K562 (cell line): Measurements from ENCODE around the gene BRINP2. TPM values are rescaled to one million over a fixed set of nuclear protein-coding genes. Genes with fewer than 3 reads are reported as not detected.

ENCODE experiments used
- ATAC-seq: fragments of 200-7000 bp; cut with Tn5 transposase; 3 replicates; pipeline ENCODE4 v1.9.1; 2020; ENCODE audit warnings: moderate library complexity
- BruUV-seq: library from RNA; stranded (reverse); fragments of 400-500 nt; replicated peaks from 2 replicates; lab custom pipeline; 2021; lab: Mats Ljungman, UMichigan
- CTCF ChIA-PET: fragments of 300-600 bp; formaldehyde crosslinking; extraction: SDS; loops from one replicate; lab custom pipeline; 2021; ENCODE audit warnings: low intra/inter-chr PET ratio; lab: Yijun Ruan, JAX
- POLR2A ChIA-PET: fragments of 300-600, 350-650 bp; sonication (Branson Sonifier 250); formaldehyde crosslinking; extraction: SDS; loops from one replicate; lab custom pipeline; 2021; ENCODE audit warnings: antibody characterized with exemption, inconsistent platforms; lab: Yijun Ruan, JAX
- DNase-seq, 4 experiments: peaks; one replicate each; pipeline versions ENCODE4 v3.0.0 to v3.0.0-alpha.2; 2011 to 2018; ENCODE audit warnings: low spot score in 3 of 4, mixed read lengths in 3 of 4; ENCODE audit errors: extremely low read depth in 1 of 4
- FAIRE-seq: peaks from 2 replicates; lab custom pipeline; 2011; peaks lifted over from hg19 to GRCh38; lab: Jason Lieb, UNC
- H2AFZ ChIP-seq: 2 replicates; pipeline ENCODE4 v1.6.0; 2011; ENCODE audit warnings: low read depth, low read length, control low read depth, inconsistent platforms
- H3K27ac ChIP-seq: fragments of 200-600 bp; 3 replicates; pipeline ENCODE4 v1.8.0; 2011; ENCODE audit warnings: low read depth, mild to moderate bottlenecking, control low read depth, inconsistent platforms, low read length, moderate library complexity, mixed read lengths; ENCODE audit errors: extremely low read depth
- H3K27me3 ChIP-seq, 2 experiments: fragments of 300-600 bp in 1 of 2; 2 replicates in 1 of 2; 3 replicates in 1 of 2; pipeline versions ENCODE4 v1.6.0 to v1.8.0; 2011; ENCODE audit warnings: inconsistent platforms in 2 of 2, low read length in 2 of 2, mild to moderate bottlenecking in 1 of 2, mixed read lengths in 1 of 2, moderate library complexity in 1 of 2; ENCODE audit not compliant: control insufficient read depth in 2 of 2, insufficient read depth in 2 of 2
- H3K36me3 ChIP-seq: fragments of 300-600 bp; 3 replicates; pipeline ENCODE4 v1.8.0; 2011; ENCODE audit warnings: mild to moderate bottlenecking, low read length, inconsistent platforms; ENCODE audit not compliant: control insufficient read depth, insufficient read depth
- H3K4me1 ChIP-seq, 2 experiments: fragments of 200-600 bp in 1 of 2; replicated peaks in 1 of 2; 2 replicates in 1 of 2; 3 replicates in 1 of 2; pipeline versions ENCODE4 v1.5.1 to v1.8.0; 2011; ENCODE audit warnings: inconsistent platforms in 2 of 2, low read length in 2 of 2, mild to moderate bottlenecking in 1 of 2, mixed read lengths in 1 of 2, moderate library complexity in 1 of 2; ENCODE audit not compliant: control insufficient read depth in 2 of 2, insufficient read depth in 2 of 2
- H3K4me2 ChIP-seq: 2 replicates; pipeline ENCODE4 v1.6.1; 2011; ENCODE audit warnings: low read length, control low read depth, inconsistent platforms, mixed read lengths; ENCODE audit not compliant: insufficient read depth
- H3K4me3 ChIP-seq: fragments of 200-600 bp; sonication (generic), shearing (Covaris generic); 2 replicates; pipeline ENCODE4 v1.5.1; 2016; ENCODE audit warnings: control low read depth, inconsistent platforms
- H3K79me2 ChIP-seq: fragments of 200-600 bp; 3 replicates; pipeline ENCODE4 v1.8.0; 2011; ENCODE audit warnings: low read length, inconsistent platforms; ENCODE audit not compliant: control insufficient read depth, insufficient read depth
- H3K9ac ChIP-seq, 2 experiments: 2 replicates each; pipeline versions ENCODE4 v1.6.0 to v1.6.1; 2011; ENCODE audit warnings: low read depth in 2 of 2, low read length in 2 of 2, control low read depth in 1 of 2, inconsistent platforms in 1 of 2, mild to moderate bottlenecking in 1 of 2, mixed read lengths in 1 of 2; ENCODE audit not compliant: insufficient read depth in 1 of 2
- H3K9me1 ChIP-seq: one replicate; pipeline ENCODE4 v1.6.0; 2011; ENCODE audit warnings: inconsistent platforms, mild to moderate bottlenecking, low read length, moderate library complexity; ENCODE audit not compliant: control insufficient read depth, insufficient read depth
- H3K9me3 ChIP-seq: replicated peaks from 2 replicates; pipeline ENCODE4 v1.5.1; 2011; ENCODE audit warnings: low read depth, low read length, inconsistent platforms; ENCODE audit not compliant: control insufficient read depth, insufficient read depth
- H4K20me1 ChIP-seq: replicated peaks from 2 replicates; pipeline ENCODE4 v1.6.1; 2011; ENCODE audit warnings: low read length, inconsistent platforms, mixed read lengths; ENCODE audit not compliant: control insufficient read depth, insufficient read depth
- ERF ChIP-seq: fragments of 450-650 bp; formaldehyde crosslinking; IDR thresholded peaks from 2 replicates; pipeline ENCODE4 v1.4.0; 2020; ENCODE audit warnings: mild to moderate bottlenecking, mixed read lengths
- HEY1 ChIP-seq: fragments of 250-450 bp; sonication (Bioruptor Pico); IDR thresholded peaks from 2 replicates; pipeline ENCODE4 v1.5.0; 2020; ENCODE audit warnings: mild to moderate bottlenecking, moderate library complexity, borderline replicate concordance
- JUND ChIP-seq, 2 experiments: IDR thresholded peaks; 2 replicates in 1 of 2; 3 replicates in 1 of 2; pipeline ENCODE4 v1.6.1; 2011; ENCODE audit warnings: borderline replicate concordance in 2 of 2, low read depth in 2 of 2, low read length in 2 of 2, improper control_type of control experiment in 1 of 2, missing biosample characterization in 1 of 2, missing genetic modification characterization in 1 of 2, missing genetic modification reagents in 1 of 2
- MED1 ChIP-seq: sonication (generic); formaldehyde crosslinking; IDR thresholded peaks from 2 replicates; pipeline ENCODE4 v1.8.1; 2023; ENCODE audit warnings: missing genetic modification reagents, borderline replicate concordance
- NFE2 ChIP-seq: IDR thresholded peaks from 2 replicates; pipeline ENCODE4 v1.6.1; 2014; ENCODE audit warnings: antibody characterized with exemption, low read depth
- RAD21 ChIP-seq, 2 experiments: fragments of 250-450 bp in 1 of 2; fragments of 450-650 bp in 1 of 2; sonication (Bioruptor Pico) in 1 of 2; formaldehyde crosslinking in 1 of 2; IDR thresholded peaks in 1 of 2; conservative IDR thresholded peaks in 1 of 2; 2 replicates each; pipeline versions ENCODE4 v1.4.0 to v1.8.0; 2020 to 2022; ENCODE audit warnings: mild to moderate bottlenecking in 2 of 2, moderate library complexity in 1 of 2
- TCF15 ChIP-seq: fragments of 250-450 bp; sonication (Bioruptor Pico); IDR thresholded peaks from 2 replicates; pipeline ENCODE4 v1.8.0; 2022; ENCODE audit warnings: moderate library complexity, mild to moderate bottlenecking, inconsistent platforms
- XRCC5 ChIP-seq: fragments of 200-400 bp; formaldehyde crosslinking; IDR thresholded peaks from 2 replicates; pipeline ENCODE4 v1.6.1; 2017; ENCODE audit warnings: low read depth, mild to moderate bottlenecking, low read length
- ZNF408 ChIP-seq: fragments of 250-450 bp; sonication (Bioruptor Pico); IDR thresholded peaks from 2 replicates; pipeline ENCODE4 v1.4.0; 2020; ENCODE audit warnings: low read depth, mild to moderate bottlenecking, moderate library complexity
- WGBS: fragments of 100-300 bp; shearing (Covaris generic); methylation state at CpG from one replicate; pipeline ENCODE4 v1.1.6; 2016; ENCODE audit warnings: low coverage, mixed read lengths; ENCODE audit not compliant: insufficient coverage; ENCODE audit errors: missing lambda C conversion rate; 5-methylcytosine and 5-hydroxymethylcytosine counted together
- in situ Hi-C: fragments of 300-500 bp; cut with MboI; formaldehyde crosslinking; loops from 4 replicates; pipeline ENCODE4 v1.15.0; 2018; ENCODE audit warnings: inconsistent platforms, mixed read lengths
- intact Hi-C: fragments of 100-400 bp; cut with micrococcal nuclease; formaldehyde crosslinking; loops from 2 replicates; pipeline ENCODE4 v1.14.2; 2022
- polyA plus RNA-seq, 8 experiments: library from polyadenylated mRNA; depleted of rRNA in 4 of 8; stranded (reverse) in 5 of 8; unstranded in 3 of 8; fragments of >200 nt; fragmentation: Nextera tagmentation in 2 of 8; fragmentation: Illumina TruSeq in 1 of 8; extraction: Ambion mirVana in 2 of 8; extraction: Trizol in 1 of 8; gene quantifications; 2 replicates each; pipeline versions ENCODE4 v1.2.1 to v1.2.3, GENCODE V29; 2011 to 2014; ENCODE audit warnings: inconsistent platforms in 1 of 8, missing spikeins in 1 of 8
- total RNA-seq, 7 experiments: library from RNA; depleted of rRNA in 6 of 7; stranded (reverse); fragments of >200 nt in 6 of 7; fragmentation: Illumina TruSeq in 2 of 7; extraction: Trizol in 2 of 7; gene quantifications; 2 replicates each; pipeline versions ENCODE4 v1.2.1 to v1.2.3, GENCODE V29; 2011 to 2021; ENCODE audit warnings: low replicate concordance in 1 of 7
- TF ChIP-seq, protein P1 (sequence below), 3 experiments: IDR thresholded peaks in 2 of 3; conservative IDR thresholded peaks in 1 of 3; 2 replicates each; pipeline ENCODE4 v1.5.1; 2011 to 2012; ENCODE audit warnings: low read length in 3 of 3, mild to moderate bottlenecking in 3 of 3, control low read depth in 2 of 3, improper control_type of control experiment in 1 of 3, inconsistent platforms in 1 of 3, low read depth in 1 of 3, mixed read lengths in 1 of 3, moderate library complexity in 1 of 3; ENCODE audit not compliant: insufficient read depth in 2 of 3

Gene BRINP2
- total and polyA plus RNA-seq, 9 of the 15 experiments (the other 6 are each of a cell fraction or from before 2014, with no cell fraction given), result not detected

DNA sequence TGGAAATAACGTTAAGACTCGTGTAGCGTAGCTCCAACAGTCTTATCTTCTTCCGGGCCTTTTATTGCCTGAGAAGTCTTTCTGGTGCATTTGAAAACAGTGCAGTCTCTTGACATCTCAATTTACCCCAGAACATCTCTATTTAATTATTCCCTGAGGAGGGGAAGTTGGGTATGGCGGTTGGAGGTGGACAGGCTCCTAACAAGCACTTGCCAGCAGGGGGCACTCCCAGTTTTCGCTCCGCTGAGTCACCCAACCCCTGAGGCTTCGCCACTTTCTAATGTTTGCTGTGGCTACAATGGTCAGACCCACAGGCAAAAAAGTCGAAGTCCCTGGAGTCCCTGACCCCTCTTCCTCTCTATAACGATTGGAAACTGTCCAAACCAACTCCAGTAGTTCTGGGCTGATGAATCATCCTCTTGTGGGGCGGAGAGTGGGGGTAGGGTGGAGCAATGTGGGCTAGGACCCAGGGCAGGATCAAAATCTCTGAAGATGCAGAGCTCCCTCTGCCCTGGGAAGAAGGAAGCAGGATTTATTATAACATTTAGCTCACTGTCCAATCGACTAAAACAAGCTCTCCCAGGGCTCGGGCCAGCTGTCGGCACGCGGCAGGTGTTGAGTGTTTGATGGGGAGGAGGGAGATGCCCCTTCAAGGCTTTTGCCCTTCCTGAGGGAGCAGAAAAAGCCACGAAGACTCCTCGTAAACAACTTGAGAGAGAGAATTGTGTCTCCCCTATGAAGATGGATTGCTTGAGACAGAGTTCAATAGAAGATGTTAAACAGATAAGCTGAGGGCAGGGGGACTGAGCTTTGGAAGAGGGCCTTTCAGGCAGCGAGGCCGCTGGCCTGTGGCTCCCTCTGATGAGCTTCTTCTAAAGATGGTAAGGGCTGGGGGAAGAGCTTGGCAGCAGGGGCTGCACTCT is 85.7 kb downstream of the BRINP2 start:
- no peaks in the 10 kb centered on the region for H3K27me3 ChIP-seq
- H3K4me1 ChIP-seq, result no peaks in the 10 kb centered on the region
- 1% methylated on average over 20 of the region's 20 CpGs for WGBS
- intact Hi-C loops, result loop anchor here (10.0 kb wide), 1 partner anchor 688 kb away; no protein-coding TSS in a partner anchor
- H3K79me2 ChIP-seq, result no peaks in the 10 kb centered on the region
- no peak overlapping the region for H3K9ac ChIP-seq
- ATAC-seq, result peak; percentile 78
- no peaks in the 10 kb centered on the region for H3K9me3 ChIP-seq
- CTCF ChIA-PET, result no interaction called here
- in situ Hi-C loops, result no loop called here
- no peaks in the 10 kb centered on the region for H3K9me1 ChIP-seq
- no peak overlapping the region for H3K27ac ChIP-seq
- no peaks in the 10 kb centered on the region for H3K36me3 ChIP-seq
- FAIRE-seq, result no peak
- peak; percentile 13 to 45 (median 30) for DNase-seq
- H3K4me2 ChIP-seq, result no peak overlapping the region
- POLR2A ChIA-PET, result interaction anchor here (0.5 kb wide), 1 partner anchor 18 kb away, joined by 3 read pairs; no protein-coding TSS in a partner anchor
- no peak overlapping the region for H2AFZ ChIP-seq
- TF ChIP-seq HEY1 (CRISPR knock-in tag) (no peak), XRCC5 (no peak), NFE2 (0 out of 2 replicates have a peak, but pooled peaks have one; percentile 18), TCF15 (CRISPR knock-in tag) (no peak), JUND (IDR thresholded peaks at IDR 0.05; ENCODE audit: borderline replicate concordance, low read depth, low read length) (0 out of 2 replicates have a peak, but pooled peaks have one; percentile 13), JUND (tag; IDR thresholded peaks at IDR 0.05; ENCODE audit: borderline replicate concordance, low read depth, low read length) (no peak), ERF (CRISPR knock-in tag) (no peak), MED1 (no peak), RAD21 (CRISPR knock-in tag; conservative IDR thresholded peaks at IDR 0.05 in 1 of 2, IDR thresholded peaks at IDR 0.05 in 1 of 2) (peak; percentile 28 to 38; a peak in 3 of 4 replicates), ZNF408 (no peak)
- TF ChIP-seq, protein P1, sequence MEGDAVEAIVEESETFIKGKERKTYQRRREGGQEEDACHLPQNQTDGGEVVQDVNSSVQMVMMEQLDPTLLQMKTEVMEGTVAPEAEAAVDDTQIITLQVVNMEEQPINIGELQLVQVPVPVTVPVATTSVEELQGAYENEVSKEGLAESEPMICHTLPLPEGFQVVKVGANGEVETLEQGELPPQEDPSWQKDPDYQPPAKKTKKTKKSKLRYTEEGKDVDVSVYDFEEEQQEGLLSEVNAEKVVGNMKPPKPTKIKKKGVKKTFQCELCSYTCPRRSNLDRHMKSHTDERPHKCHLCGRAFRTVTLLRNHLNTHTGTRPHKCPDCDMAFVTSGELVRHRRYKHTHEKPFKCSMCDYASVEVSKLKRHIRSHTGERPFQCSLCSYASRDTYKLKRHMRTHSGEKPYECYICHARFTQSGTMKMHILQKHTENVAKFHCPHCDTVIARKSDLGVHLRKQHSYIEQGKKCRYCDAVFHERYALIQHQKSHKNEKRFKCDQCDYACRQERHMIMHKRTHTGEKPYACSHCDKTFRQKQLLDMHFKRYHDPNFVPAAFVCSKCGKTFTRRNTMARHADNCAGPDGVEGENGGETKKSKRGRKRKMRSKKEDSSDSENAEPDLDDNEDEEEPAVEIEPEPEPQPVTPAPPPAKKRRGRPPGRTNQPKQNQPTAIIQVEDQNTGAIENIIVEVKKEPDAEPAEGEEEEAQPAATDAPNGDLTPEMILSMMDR (IDR thresholded peaks at IDR 0.05 in 2 of 3, conservative IDR thresholded peaks at IDR 0.05 in 1 of 3; ENCODE audit: insufficient read depth in 2 of 3, low read depth in 1 of 3, low read length in 3 of 3), result peak; percentile 18 to 56 (median 27); a peak in 3 of 6 replicates
- no peak overlapping the region for H3K4me3 ChIP-seq
- no peaks in the 10 kb centered on the region for H4K20me1 ChIP-seq
- BruUV-seq, result no TSS peak
